ENCODE data around the gene PPP1R1B. TPM values are rescaled to one million over a fixed set of nuclear protein-coding genes. Genes with fewer than 3 reads are reported as not detected.

The PPP1R1B gene
- total and polyA plus RNA-seq, 9 of the 15 experiments (the other 6 are each of a cell fraction or from before 2014, with no cell fraction given), result 0.07 to 0.18 (median 0.10) TPM; not detected in 4

DNA sequence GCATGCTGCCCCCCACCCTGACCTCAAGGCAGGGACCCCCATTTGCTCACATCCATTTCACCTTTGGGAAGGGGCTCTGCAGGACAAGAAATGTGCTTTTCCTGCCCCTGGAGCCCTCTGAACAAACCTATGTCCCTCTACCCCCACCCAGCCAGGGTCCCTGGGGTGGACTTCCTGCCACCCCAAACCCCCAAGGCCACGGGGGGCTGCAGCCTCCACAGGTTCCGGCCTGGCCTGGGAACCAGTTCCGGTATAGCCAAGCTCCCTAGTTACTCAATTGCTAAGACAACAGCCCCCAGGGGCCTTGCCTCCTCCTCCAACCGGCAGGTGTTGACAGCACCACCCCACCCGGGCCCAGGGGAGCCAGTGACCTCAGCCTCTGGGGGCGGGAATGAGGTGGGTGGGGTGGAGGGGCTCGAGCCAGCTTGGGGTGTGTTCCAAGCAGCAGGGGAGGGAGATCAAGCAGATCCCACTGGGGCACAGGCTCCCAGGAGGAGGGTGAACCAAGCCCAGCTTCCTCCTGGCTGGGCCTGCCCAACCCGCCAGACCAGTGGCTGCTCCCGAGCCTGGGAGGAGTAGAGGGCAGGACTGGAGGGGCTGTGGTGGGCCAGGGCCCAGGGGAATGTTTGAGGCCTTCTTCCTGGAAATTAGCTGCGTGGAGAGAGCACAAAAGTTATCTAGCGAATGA, 48.1 kb downstream of the PPP1R1B start (continued):
- TF ChIP-seq, protein P1, sequence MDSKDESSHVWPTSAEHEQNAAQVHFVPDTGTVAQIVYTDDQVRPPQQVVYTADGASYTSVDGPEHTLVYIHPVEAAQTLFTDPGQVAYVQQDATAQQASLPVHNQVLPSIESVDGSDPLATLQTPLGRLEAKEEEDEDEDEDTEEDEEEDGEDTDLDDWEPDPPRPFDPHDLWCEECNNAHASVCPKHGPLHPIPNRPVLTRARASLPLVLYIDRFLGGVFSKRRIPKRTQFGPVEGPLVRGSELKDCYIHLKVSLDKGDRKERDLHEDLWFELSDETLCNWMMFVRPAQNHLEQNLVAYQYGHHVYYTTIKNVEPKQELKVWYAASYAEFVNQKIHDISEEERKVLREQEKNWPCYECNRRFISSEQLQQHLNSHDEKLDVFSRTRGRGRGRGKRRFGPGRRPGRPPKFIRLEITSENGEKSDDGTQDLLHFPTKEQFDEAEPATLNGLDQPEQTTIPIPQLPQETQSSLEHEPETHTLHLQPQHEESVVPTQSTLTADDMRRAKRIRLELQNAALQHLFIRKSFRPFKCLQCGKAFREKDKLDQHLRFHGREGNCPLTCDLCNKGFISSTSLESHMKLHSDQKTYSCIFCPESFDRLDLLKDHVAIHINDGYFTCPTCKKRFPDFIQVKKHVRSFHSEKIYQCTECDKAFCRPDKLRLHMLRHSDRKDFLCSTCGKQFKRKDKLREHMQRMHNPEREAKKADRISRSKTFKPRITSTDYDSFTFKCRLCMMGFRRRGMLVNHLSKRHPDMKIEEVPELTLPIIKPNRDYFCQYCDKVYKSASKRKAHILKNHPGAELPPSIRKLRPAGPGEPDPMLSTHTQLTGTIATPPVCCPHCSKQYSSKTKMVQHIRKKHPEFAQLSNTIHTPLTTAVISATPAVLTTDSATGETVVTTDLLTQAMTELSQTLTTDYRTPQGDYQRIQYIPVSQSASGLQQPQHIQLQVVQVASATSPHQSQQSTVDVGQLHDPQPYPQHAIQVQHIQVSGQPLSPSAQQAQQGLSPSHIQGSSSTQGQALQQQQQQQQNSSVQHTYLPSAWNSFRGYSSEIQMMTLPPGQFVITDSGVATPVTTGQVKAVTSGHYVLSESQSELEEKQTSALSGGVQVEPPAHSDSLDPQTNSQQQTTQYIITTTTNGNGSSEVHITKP (IDR thresholded peaks at IDR 0.05; ENCODE audit: partially characterized antibody), result peak; percentile 56
- TF ChIP-seq RFX7 (CRISPR knock-in tag; IDR thresholded peaks at IDR 0.05) (no peak), NR1H2 (CRISPR knock-in tag; IDR thresholded peaks at IDR 0.05) (no peak)
- TF ChIP-seq, protein P2, sequence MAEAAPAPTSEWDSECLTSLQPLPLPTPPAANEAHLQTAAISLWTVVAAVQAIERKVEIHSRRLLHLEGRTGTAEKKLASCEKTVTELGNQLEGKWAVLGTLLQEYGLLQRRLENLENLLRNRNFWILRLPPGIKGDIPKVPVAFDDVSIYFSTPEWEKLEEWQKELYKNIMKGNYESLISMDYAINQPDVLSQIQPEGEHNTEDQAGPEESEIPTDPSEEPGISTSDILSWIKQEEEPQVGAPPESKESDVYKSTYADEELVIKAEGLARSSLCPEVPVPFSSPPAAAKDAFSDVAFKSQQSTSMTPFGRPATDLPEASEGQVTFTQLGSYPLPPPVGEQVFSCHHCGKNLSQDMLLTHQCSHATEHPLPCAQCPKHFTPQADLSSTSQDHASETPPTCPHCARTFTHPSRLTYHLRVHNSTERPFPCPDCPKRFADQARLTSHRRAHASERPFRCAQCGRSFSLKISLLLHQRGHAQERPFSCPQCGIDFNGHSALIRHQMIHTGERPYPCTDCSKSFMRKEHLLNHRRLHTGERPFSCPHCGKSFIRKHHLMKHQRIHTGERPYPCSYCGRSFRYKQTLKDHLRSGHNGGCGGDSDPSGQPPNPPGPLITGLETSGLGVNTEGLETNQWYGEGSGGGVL (CRISPR knock-in tag; IDR thresholded peaks at IDR 0.05), result no peak
- TF ChIP-seq, protein P3, sequence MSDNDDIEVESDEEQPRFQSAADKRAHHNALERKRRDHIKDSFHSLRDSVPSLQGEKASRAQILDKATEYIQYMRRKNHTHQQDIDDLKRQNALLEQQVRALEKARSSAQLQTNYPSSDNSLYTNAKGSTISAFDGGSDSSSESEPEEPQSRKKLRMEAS (CRISPR knock-in tag; IDR thresholded peaks at IDR 0.05), result no peak
